ENCODE measurements around the gene TLX2.
"Not testable (repeated sequence)": the region's sequence is repeated elsewhere in the genome, so short reads cannot be mapped to it uniquely, and the experiment has no call there.

The TLX2 gene

GRCh38 chr2:74558284-74559230 lies 44.3 kb downstream of the TLX2 start:
- no peak for DNase-seq

GRCh38 chr2:74559912-74560311 lies 45.7 kb downstream of the TLX2 start:
- no peak for DNase-seq

GRCh38 chr2:74560591-74560990 lies 46.3 kb downstream of the TLX2 start:
- DNase-seq = no peak

GRCh38 chr2:74561022-74561421 lies 46.8 kb downstream of the TLX2 start:
- not testable (repeated sequence) for DNase-seq

- DNase-seq = no peak
Observed at GRCh38 chr2:74562126-74562775, 48.0 kb downstream of the TLX2 start.

- DNase-seq = no peak
Observed at GRCh38 chr2:74564222-74564621, 50.0 kb downstream of the TLX2 start.

GRCh38 chr2:74566076-74566753 lies 52.0 kb downstream of the TLX2 start:
- no peak for DNase-seq

- DNase-seq = no peak
Observed at GRCh38 chr2:74566754-74567085, 52.5 kb downstream of the TLX2 start.
